Fibroblast of the aortic adventitia (primary cell): ENCODE results near the gene RAP1GDS1. TPM values are rescaled to one million over a fixed set of nuclear protein-coding genes. Genes with fewer than 3 reads are reported as not detected.
A peak's percentile ranks its signal among the peaks of the same experiment; 100 is the strongest.
"Not testable (repeated sequence)": the region's sequence is repeated elsewhere in the genome, so short reads cannot be mapped to it uniquely, and the experiment has no call there.

Source experiments
- DNase-seq: peaks from one replicate; pipeline ENCODE4 v3.0.0-alpha.2; 2010; ENCODE audit warnings: low read depth
- H3K4me3 ChIP-seq: 2 replicates; pipeline ENCODE4 v1.5.1; 2011; ENCODE audit warnings: low read depth, mild to moderate bottlenecking, control low read depth, low read length, moderate library complexity
- CTCF ChIP-seq: IDR thresholded peaks from 2 replicates; pipeline ENCODE4 v1.5.1; 2011; ENCODE audit warnings: mild to moderate bottlenecking, low read length, control low read depth, inconsistent platforms; ENCODE audit not compliant: insufficient read depth
- total RNA-seq: library from RNA; depleted of rRNA; stranded (reverse); fragments of >200 nt; gene quantifications from 2 replicates; pipeline ENCODE4 v1.2.3, GENCODE V29; 2012; ENCODE audit warnings: low replicate concordance

The RAP1GDS1 gene
- total RNA-seq, 1 donor: 62.2 TPM

- H3K4me3 ChIP-seq: no peak overlapping the region
- DNase-seq: peak; percentile 76
- TF ChIP-seq CTCF: no peak
Observed at GRCh38 chr4:98474408-98474844, 213.2 kb downstream of the RAP1GDS1 start.

GRCh38 chr4:98476891-98477290 lies 215.7 kb downstream of the RAP1GDS1 start:
- DNase-seq: no peak
- no peak overlapping the region for H3K4me3 ChIP-seq
- TF ChIP-seq CTCF: no peak

- H3K4me3 ChIP-seq, DNase-seq: not testable (repeated sequence)
Observed at GRCh38 chr4:98479590-98479989, 218.4 kb downstream of the RAP1GDS1 start.

GRCh38 chr4:98480535-98480934 lies 219.4 kb downstream of the RAP1GDS1 start:
- DNase-seq: no peak
- no peak overlapping the region for H3K4me3 ChIP-seq
- no peak for TF ChIP-seq CTCF

GRCh38 chr4:98481167-98481566 lies 220.0 kb downstream of the RAP1GDS1 start:
- no peak for DNase-seq
- no peak for TF ChIP-seq CTCF
- H3K4me3 ChIP-seq: no peak overlapping the region

- TF ChIP-seq CTCF: no peak
- DNase-seq: no peak
- H3K4me3 ChIP-seq: no peak overlapping the region
Observed at GRCh38 chr4:98482503-98482846, 221.3 kb downstream of the RAP1GDS1 start.

GRCh38 chr4:98482847-98483806 lies 221.9 kb downstream of the RAP1GDS1 start:
- DNase-seq: no peak
- TF ChIP-seq CTCF: no peak
- H3K4me3 ChIP-seq: no peak overlapping the region
